Fibroblast of pulmonary artery (primary cell): ENCODE data around the gene KNG1.

Experiments
- DNase-seq: peaks from one replicate; pipeline ENCODE4 v3.0.0-alpha.2; 2010; ENCODE audit warnings: low read depth
- H3K4me3 ChIP-seq: replicated peaks from 2 replicates; pipeline ENCODE4 v1.5.1; 2011; ENCODE audit warnings: low read depth, mild to moderate bottlenecking, control low read depth, low read length, moderate library complexity
- TF ChIP-seq, protein P1 (sequence below): IDR thresholded peaks from 2 replicates; pipeline ENCODE4 v1.5.1; 2011; ENCODE audit warnings: mild to moderate bottlenecking, control low read depth, low read length, inconsistent platforms; ENCODE audit errors: missing control alignments

The KNG1 gene

DNA sequence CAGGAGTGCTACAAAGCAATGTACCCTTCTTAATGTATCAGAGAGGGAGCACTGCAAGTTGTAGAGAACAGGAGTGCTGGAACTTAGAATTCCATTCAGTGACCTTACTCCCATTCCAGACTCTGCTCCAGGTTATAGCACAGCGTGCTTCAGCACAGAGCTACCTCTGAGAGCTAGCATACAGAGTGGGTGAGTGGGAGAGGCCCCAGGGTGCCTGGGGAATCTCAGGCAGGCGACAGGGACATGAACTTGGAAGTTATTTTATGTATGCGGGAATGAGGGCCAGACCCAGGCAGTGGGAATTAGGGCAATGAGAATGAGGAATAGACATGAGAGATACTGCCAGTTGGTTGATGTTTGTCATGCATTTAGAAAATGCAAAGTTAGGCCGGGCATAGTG lies 3.7 kb upstream of the KNG1 start:
- DNase-seq, result no peak
- no peak overlapping the region for H3K4me3 ChIP-seq
- TF ChIP-seq, protein P1, sequence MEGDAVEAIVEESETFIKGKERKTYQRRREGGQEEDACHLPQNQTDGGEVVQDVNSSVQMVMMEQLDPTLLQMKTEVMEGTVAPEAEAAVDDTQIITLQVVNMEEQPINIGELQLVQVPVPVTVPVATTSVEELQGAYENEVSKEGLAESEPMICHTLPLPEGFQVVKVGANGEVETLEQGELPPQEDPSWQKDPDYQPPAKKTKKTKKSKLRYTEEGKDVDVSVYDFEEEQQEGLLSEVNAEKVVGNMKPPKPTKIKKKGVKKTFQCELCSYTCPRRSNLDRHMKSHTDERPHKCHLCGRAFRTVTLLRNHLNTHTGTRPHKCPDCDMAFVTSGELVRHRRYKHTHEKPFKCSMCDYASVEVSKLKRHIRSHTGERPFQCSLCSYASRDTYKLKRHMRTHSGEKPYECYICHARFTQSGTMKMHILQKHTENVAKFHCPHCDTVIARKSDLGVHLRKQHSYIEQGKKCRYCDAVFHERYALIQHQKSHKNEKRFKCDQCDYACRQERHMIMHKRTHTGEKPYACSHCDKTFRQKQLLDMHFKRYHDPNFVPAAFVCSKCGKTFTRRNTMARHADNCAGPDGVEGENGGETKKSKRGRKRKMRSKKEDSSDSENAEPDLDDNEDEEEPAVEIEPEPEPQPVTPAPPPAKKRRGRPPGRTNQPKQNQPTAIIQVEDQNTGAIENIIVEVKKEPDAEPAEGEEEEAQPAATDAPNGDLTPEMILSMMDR, result no peak

DNA sequence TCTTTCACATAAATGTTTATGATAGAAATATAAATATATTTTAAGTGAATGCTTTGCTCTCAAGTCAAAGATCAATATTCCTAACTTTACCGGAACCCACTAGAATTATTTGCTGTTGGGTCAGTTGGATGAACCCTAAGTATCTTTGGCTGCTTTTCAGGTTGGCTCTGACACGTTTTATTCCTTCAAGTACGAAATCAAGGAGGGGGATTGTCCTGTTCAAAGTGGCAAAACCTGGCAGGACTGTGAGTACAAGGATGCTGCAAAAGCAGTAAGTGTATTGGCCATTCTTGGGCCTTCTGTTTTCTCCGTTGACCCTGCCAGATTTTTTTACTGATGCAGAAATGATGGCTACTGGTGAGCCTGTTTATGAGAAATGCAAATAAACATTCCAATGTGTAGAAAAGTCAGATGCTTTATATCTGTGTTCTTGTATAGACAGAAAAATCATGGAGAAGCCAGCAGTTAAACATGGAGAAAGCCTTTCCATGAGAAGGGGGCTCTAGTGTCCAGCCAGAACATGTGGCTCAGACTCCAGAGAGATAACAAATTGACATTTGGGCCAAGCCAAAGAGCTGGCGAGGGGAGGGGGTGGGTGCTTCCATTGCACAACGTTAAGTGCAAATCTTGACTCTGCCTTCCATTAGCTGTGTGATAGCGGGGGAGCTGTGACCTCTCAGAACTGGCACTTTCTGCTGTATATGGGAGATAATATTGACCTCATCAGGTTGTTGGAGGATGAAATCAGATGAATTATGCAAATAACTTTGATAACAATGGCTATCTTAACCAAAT lies 3.0 kb downstream of the KNG1 start:
- no peak overlapping the region for H3K4me3 ChIP-seq
- TF ChIP-seq, protein P1, result no peak
- DNase-seq, result no peak

DNA sequence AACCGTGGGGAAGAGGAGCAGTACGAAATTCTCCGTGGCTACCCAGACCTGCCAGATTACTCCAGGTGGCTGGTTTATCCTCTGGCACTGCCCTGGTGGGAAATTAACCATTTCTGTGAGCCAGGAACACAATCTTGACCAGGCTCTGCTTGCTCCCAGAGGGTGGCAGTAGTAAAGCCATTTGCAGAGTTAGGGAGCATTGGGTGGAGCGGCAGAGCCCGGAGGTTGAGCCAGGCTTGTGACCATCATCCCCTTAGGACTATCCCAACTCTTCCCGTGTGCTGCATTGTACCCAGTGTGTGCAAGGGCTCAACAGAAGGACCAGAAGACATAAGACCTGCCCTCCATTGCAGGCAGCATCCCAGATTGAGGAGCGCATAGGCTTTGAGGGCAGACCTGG lies 5.3 kb downstream of the KNG1 start:
- TF ChIP-seq, protein P1, result peak; percentile 25
- DNase-seq, result peak; percentile 3
- no peak overlapping the region for H3K4me3 ChIP-seq

DNA sequence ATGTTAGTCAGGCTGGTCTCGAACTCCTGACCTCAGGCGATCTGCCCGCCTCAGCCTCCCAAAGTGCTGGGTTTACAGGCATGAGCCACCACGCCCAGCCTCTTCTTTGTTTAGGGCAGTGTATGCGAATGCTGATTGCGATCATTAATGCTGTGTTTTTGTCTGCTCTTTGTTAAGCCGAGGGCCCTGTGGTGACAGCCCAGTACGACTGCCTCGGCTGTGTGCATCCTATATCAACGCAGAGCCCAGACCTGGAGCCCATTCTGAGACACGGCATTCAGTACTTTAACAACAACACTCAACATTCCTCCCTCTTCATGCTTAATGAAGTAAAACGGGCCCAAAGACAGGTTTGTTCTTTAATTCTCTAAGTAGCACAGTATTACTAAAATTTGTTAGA lies 7.8 kb downstream of the KNG1 start:
- TF ChIP-seq, protein P1, result no peak
- no peak overlapping the region for H3K4me3 ChIP-seq
- no peak for DNase-seq

DNA sequence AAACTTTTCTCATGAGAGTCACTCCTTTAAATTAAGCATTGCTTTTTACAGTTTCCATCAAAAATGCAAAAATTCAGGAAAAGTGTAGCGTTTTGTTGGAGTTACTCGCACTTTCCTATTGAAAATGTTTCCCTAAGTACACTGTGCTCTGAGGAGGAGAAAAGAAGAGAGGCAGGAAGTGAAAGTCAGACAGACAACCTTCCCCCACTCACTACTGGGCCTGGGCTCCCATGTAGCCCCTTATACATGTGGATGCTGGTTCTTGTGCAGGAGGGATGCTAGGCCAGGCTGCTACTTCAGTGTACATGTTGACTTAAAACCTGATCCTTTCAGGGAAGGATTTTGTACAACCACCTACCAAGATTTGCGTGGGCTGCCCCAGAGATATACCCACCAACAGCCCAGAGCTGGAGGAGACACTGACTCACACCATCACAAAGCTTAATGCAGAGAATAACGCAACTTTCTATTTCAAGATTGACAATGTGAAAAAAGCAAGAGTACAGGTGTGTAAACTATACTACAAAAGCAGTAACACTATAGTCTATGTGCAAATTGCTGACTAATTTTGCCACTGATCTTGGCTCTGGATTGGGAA lies 15.1 kb downstream of the KNG1 start:
- DNase-seq, result no peak

DNA sequence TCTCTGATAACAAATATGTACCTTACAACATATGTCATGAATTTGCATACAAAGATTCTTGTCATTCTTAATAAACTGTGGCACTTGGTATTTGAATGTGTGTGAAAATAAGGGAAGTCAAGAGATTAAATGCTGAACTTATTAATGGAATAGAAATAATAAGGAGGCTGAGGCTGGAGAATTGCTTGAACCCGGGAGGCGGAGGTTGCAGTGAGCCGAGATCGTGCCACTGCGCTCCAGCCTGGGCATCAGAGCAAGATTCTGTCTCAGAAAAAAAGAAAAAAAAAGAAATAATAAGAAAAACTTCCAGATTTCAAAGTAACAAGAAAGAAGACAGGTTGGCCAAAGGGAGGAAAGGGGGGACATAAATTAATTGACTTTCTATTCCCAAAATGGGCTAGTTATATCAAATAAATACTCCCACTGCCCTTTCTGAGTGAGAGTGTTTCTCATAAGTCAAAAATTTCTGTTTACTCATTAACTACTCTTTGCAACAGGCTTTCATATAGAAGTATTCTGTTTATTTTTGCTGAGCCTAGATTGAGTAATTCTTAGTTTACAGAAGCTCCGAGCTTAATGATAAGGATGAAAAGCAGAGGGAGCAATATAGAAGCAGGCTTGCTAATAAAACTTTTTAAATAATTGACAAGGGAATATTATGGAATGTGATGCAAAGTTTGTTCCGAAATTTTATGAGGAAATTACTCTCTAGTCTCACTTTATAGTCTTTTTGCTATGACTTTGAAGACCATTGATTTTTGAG lies 25.6 kb downstream of the KNG1 start:
- TF ChIP-seq, protein P1, result no peak
- DNase-seq, result no peak
- H3K4me3 ChIP-seq, result no peak overlapping the region

More for the DNA sequence above, 15.1 kb downstream of the KNG1 start:
- H3K4me3 ChIP-seq, result no peak overlapping the region
- TF ChIP-seq, protein P1, result no peak
